Erythroblast (primary cell): ENCODE measurements around the gene TUBG2.

Experiments
- DNase-seq, 2 experiments: peaks; one replicate each; lab custom pipeline; 2025; lab: John Stamatoyannopoulos, UW
- GATA1 ChIP-seq: IDR thresholded peaks from 2 replicates; pipeline ENCODE4 v1.6.1; 2011; ENCODE audit warnings: low read depth, mild to moderate bottlenecking, control low read depth, low read length, moderate library complexity
- POLR2A ChIP-seq: IDR thresholded peaks from 2 replicates; pipeline ENCODE4 v1.6.1; 2011; ENCODE audit warnings: mild to moderate bottlenecking, low read length

Gene TUBG2

GRCh38 chr17:42667088-42667951, 8.2 kb downstream of the TUBG2 start:
- TF ChIP-seq POLR2A, result peak; percentile 55
- no peak for TF ChIP-seq GATA1
- DNase-seq, result no peak

GRCh38 chr17:42669705-42669976, 10.6 kb downstream of the TUBG2 start:
- no peak for DNase-seq
- peak; percentile 7 for TF ChIP-seq POLR2A
- TF ChIP-seq GATA1, result no peak

GRCh38 chr17:42669977-42670788, 11.1 kb downstream of the TUBG2 start:
- TF ChIP-seq GATA1, result no peak
- TF ChIP-seq POLR2A, result no peak
- peak; percentile 63 to 66 for DNase-seq

GRCh38 chr17:42670789-42671657, 11.9 kb downstream of the TUBG2 start:
- peak; percentile 52 to 68 for DNase-seq

GRCh38 chr17:42672038-42672437, 13.0 kb downstream of the TUBG2 start:
- no peak for DNase-seq
- TF ChIP-seq POLR2A (no peak), GATA1 (no peak)

More at GRCh38 chr17:42670789-42671657, 11.9 kb downstream of the TUBG2 start:
- TF ChIP-seq POLR2A (peak; percentile 65), GATA1 (no peak)

- no peak for DNase-seq
- TF ChIP-seq GATA1 (no peak), POLR2A (no peak)
These were observed 14.3 kb downstream of the TUBG2 start for GRCh38 chr17:42673266-42673884.

GRCh38 chr17:42673885-42674754, 15.0 kb downstream of the TUBG2 start:
- TF ChIP-seq POLR2A, result peak; percentile 59
- no peak for TF ChIP-seq GATA1
- DNase-seq, result peak; percentile 65 to 69

GRCh38 chr17:42674755-42675347, 15.8 kb downstream of the TUBG2 start:
- TF ChIP-seq GATA1 (no peak), POLR2A (peak; percentile 47)
- peak in 1 of 2 experiments; percentile 56 for DNase-seq

- TF ChIP-seq POLR2A (peak; percentile 51), GATA1 (no peak)
- peak in 1 of 2 experiments; percentile 56 for DNase-seq
These were observed 16.4 kb downstream of the TUBG2 start for GRCh38 chr17:42675348-42675964.

- TF ChIP-seq POLR2A (no peak), GATA1 (no peak)
- peak; percentile 62 to 75 for DNase-seq
These were observed 16.9 kb downstream of the TUBG2 start for GRCh38 chr17:42675965-42676423.

GRCh38 chr17:42676424-42677011, 17.4 kb downstream of the TUBG2 start, which contains the start of gene PLEKHH3:
PLEKHH3 (minus strand) TSS chr17:42676994; CDS start chr17:42676563, 431 bp downstream.
- TF ChIP-seq GATA1 (no peak), POLR2A (peak; percentile 67)
- no peak for DNase-seq
